DMS153 (cell line): ENCODE results near the gene OSBPL2.

Source experiments
- DNase-seq: peaks from one replicate; lab custom pipeline; 2025; lab: John Stamatoyannopoulos, UW

OSBPL2 gene

DNA sequence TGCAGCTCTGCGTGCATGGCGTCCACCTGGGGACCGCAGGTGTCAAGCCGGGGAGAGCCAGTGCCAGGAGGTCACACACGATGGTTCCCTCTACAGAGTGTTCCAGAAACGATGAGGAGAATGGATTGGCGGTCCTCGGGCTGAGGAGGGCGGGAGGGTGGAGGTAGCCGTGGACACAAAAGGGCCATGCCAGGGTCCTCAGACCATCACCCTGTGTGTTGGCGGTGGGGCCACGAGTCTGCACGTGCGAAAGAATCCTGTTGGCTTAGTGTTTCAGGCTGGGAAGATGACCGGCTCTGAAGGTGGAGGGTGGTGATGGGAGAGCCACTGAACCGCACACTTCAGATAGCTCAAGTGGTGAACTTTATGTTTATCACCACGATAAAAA is 31.9 kb upstream of the OSBPL2 start:
- DNase-seq, result no peak

DNA sequence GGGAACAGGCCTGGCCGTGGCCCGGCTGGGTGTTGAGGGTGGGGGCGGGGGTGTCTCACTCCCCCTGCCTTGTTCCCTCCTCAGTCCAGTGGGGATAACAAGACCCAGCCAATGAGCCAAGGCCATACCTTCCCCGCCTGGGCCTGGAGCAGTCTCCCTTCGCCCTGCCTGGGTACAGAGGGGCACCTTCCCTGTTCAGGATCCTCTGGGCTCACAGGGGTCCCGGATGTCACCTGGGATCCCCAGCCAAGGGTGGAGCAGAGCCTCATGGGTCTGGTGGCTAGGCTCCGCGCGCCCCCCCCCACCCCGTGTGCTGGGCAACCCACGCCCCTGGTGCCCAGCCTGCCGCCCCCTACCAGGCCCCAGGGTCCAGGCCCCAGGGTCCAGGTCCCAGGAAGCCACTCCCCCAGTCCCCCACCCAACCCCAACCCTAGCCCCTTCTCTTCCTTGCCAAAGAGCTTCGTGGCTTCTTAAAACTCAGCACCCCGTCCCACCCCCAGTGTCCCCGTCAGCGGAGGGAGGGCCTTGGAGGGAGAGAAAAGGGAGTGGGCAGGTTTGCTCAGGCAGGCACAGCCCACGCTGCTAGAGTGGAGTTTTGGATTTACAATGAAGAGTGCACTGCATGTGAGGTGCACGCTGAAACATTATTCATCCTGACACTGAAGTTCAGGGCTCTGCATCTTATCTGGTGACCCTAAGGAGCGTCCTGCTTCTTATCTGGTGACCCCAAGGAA is 30.1 kb upstream of the OSBPL2 start:
- DNase-seq, result no peak

DNA sequence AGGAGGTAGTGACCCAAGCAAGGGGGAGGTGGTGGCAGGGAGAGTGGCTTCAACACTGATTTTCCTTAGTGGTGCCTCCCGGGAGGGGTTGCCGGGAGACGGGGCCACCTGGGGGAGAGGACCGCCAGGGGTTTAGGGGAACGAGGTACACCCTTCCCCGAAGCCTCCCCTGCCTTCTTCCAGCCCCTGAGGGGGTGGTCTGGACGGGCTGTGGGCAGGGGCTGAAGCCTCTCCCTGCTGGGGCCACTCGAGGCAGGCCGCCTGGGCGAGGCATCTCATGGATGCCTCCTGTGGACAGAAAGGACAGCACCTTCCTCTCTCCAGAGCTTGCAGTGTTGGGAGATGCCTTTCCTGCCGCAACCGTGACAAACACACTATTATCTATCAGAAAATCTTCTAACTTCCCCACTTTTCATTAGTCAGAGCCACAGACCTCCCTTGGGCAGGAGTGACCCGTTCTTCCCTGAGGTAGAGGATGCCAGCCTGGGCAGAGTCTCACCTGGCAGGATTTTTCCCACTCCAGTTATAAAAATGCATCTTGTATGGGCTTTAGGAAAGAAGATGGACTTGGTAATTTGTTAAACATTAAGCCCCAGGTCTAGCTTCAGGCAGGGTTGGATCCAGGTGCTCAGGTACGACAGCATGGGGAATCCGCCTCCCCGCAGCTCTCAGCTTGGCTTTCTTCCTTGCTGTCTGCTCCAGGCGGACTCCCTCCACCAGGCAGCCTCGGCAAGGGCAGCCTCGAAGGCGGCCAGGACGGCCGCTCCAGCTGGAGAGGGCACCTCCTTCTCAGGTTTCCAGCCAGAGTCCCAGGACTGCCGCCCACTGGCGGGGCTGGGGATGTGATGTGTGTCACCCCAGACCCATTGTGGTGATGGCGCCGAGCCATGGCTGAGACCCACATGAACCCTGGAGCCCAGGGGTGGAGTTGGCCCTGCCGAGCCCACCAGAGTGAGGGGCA is 29.2 kb upstream of the OSBPL2 start:
- peak; percentile 54 for DNase-seq

DNA sequence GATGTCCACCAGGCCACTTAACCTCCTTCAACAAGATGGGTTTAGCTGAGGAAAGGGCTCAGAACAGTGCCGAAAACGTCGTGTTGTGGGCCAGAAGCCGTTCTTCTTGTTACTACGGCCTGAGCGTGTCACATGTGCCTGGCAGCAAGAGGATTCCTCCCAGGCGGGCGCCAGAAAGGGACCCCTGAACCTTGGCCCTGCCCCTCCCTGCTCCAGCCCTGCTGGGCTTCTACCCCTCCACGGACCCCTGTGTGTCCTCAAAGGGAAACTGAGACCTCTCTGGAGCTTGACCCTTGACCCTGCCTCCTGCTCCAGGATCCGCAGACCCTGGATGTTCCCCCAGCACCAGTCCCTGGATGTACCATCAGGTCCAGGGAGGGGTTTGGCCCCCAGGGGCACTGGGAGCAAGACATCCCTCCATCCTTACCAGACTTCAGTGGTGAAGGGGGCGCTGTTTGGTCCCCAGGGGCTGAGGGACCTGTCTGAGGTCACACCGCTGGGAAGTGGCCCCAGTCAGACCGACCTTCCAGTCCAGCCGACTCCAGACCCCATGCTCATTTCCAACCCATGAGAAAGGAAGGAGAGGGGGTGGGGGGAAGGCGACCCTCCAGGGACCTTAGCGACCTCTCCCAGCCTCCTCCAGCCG is 28.3 kb upstream of the OSBPL2 start:
- DNase-seq, result no peak

DNA sequence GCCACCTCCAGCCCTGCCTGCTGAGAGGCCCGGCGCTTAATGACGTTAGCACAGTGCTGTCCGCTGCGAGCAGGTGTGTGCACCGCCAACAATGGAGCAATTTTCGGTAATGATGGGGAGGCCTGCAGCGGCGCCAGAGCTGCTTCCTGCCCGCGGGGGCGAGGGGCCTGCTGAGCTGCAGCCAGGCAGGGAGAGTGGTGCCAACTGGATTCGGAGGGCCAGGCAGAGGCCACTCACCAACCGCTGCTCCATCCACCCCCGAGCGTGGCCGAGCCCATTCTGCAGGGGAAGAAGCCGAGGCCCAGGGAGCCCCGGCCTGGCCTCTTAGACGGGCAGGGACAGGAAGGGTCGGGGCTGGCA is 27.8 kb upstream of the OSBPL2 start:
- peak; percentile 66 for DNase-seq

DNA sequence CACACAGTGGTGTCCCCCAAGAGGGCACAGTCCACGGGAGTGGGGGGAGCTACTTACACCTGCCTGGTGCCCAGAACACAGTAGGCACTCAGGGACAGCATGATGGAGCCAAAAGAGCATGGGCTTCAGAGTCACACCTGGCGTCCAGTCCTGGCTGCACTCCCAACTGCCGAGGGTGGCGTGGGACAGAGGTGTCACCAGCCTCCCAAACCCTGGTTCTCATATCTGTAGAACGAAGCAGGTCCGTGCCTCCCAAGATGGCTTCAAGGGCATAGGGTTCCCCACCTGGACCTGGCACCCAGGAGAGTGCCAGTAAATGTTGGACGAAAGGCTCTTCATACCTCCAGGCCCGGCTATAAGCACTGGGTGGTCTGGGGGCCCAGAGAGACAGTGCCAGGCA is 27.1 kb upstream of the OSBPL2 start:
- DNase-seq, result no peak

DNA sequence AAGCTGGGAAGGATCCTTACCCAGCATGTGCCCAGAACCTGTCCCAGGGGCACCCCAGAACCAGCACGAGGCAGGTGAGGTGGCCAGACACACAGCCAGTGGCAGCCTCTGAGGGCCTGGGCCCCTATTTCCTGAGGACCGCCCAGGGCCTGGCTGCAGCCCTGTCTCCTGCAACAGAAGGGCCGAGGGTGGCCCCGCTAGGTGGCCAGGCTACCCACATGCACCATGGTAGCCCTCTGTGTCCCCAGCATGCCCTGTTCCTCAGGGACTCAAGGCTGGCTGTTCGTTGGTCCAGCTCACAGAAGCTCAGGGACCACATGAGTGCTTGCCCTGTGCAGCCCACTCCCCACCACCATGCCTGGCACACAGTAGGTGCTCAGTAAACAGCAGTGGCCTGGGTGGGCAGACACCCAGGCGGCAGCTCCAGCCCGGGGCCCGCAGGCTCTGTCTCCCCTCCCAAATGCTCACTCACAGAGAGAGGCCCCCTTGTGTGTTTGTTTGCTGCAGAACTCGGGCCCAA is 26.5 kb upstream of the OSBPL2 start:
- DNase-seq, result no peak

DNA sequence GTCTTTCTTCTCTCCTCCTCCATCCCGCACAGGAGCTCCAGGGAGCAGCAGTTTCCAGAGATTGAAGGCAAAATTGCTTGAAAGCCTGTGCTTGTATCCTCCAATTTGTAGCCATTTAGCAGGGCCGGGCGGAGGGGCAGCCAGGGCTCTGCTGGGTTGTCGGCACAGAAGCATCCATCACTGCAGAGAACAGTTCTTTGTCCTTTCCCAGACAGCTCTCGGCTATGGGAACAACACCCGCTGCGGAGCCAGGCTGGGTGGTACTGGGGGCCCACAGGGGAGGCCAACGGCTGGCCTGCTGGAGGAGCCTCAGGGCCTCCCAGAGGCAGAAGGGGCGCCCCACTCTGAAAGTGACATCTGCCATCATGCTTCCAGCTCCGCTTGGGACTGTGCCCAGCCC is 26.0 kb upstream of the OSBPL2 start:
- DNase-seq, result no peak

DNA sequence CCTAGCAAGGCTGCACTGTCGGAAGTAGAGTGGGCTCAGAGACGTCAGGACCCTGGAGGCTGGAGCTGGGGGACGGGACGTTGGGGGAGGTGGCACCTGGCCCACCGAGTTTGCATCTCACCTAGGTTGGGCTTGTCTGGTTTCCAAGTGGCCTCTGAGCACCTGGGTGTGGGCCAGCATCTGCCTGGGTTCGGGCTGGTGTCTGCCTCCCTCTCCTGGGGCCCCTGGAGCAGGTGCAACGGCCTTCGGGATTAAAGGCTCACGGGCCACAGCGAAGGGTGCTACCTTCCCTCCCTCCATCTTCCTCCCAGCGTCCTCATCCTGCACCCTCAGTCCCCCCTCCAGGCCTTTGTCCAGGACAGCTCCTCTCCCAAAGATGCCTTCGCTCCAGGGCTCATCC is 24.3 kb upstream of the OSBPL2 start:
- no peak for DNase-seq

DNA sequence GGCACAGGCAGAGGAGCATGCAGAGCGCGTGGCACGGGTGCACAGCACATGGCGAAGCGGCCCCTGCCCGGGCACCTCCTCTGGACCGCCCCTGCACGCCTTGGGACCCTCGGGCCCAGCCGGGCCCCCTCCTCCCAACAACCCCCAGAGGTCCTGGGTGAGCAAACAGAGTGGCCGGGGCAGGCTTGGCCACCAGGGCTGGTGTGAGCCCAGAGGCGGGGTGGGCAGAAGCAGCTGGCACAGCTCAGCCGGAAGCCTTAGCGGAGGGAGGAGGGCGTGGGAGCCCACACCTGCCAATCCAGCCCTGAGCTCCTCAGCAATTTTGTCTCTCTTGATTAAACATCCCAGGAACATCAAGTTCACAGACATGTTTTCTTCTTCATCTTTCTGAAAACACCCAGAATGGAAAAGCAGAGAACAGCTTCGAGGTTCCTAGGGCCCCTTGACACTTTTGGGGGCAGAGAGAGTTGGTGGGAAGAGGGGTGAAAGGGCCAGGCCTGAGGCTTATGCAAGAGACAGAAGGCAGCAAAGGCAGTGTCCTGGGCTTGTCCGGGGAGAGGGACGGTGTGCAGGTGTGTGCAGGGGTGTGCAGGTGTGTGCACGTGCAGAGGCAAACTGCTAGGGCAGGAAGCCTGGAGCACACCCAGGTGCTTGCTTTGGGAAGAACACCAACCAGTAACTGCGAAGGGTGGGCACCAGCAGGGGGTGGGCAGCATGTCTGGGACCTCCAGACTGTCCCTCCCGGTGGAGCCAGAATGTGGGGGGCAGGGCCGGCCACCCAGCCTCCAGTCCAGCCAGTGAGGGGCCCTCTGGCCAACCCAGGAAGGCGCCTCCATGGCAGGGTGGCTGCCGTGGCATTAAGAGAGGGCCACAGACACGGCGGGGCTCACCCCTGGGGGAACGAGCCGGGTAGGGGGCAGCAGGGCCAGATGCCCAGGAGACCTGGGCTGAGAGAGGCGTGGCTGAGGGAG is 23.0 kb upstream of the OSBPL2 start:
- DNase-seq, result no peak

DNA sequence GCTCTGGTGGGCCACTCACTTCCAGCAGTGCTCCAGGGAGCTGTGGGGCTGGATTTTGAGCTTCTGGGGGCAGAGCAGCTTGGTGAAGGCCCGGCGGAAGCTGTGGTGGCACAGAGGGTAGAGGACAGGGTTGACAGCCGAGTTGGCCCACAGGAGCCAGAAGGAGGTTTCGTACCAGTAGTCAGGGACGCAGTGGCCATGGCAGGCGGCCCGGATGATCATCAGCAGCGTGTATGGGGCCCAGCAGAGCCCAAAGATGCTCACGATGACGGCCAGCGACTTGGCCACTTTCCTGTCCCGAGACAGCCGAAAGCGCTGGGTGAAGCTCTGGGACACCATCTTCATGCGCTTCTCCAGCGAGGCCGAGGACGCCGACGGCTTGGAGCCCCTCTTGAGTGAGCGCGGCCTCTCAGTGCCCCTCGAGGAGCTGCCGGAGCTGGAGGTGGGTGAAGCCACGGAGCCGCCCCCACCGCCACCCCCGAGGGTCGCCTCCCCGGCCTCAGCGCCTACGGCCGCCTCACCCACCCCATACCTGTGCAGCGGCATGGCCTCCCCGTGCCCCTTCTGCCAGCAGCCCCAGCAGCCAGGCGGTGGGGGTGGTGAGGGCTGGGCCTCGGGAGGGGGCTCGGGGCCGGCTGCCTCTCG is 22.2 kb upstream of the OSBPL2 start:
- no peak for DNase-seq

DNA sequence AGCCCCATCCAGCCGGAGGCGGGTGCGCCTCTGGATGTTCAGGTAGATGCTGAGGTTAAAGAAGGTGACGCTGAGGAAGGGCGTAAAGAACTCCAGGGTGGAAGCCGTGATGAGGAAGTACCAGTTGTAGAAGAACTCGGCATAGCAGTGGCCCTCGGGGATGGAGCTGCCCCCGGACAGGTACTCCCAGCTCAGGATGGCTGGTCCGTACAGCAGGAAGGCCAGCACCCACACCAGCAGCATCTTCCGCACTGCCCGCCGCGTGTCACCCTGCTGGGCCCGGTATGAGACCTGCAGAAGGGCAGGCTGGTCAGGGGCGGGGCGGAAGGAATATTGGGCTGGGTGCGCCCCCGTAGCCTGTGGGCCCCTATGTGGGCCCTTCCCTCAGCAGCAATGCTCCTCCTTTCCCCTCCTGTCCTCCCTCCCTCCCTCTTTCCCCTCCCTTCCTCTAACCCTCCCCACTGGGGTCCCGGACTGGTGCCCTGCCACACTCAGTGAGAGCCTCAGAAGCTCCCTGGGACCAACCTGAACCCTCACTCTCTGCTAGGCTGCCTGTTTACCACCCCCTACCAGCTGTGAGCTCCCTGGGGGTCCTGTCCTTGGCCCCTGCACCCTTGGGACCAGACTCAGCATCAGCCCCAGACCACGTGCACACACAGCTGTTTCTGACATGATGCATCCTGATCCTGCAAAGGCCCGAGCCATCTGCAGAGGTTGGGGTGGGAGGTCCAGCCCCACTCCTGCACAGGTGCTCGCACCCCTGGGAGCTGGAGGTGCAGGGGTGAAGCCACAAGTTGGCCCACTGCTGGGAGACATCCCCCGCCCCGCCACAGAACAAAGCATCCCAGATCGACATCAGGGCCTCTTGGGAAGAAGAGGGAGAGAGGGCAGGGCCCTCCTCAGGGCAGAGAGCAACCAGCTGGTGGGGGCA is 21.4 kb upstream of the OSBPL2 start:
- no peak for DNase-seq

DNA sequence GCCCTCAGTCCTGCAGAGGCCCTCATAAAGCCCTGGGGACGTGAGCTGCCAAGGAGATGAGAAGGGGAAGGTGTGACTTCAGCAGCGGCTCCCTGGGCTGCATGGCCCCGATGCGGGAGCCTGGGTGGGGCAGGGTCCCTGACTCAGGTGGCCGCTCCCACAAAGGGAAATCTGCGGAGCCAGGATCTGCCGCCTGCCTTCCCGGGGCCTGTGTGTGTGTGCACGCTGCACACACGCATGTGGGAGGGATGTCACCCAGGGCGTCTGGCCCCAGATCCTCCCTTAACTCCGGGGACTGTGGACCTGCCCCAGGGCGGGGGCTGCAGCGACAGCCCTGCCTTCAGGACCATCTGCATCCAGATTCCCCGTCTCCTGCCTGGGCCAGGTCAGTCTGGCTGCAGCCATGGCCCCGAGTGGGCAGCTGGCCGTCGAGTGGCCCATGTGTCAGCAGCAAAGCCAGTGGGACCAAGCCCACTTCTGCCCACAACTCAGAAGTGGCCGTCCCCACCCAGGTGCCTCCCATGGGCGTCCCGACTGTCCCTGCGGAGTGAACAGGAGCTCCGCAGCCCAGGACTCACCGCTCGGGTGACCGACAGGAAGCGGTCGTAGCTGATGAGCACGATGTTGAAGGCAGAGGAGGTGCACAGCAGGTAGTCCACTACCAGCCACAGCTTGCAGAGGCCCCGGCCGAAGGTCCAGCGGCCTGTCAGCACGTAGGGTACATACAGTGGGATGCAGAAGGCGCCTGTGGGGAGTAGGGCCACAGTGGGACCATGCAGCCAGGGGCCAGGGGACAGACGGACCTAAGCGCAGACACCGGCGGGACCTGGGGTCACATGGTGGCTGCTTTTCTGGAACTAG is 20.2 kb upstream of the OSBPL2 start:
- no peak for DNase-seq

DNA sequence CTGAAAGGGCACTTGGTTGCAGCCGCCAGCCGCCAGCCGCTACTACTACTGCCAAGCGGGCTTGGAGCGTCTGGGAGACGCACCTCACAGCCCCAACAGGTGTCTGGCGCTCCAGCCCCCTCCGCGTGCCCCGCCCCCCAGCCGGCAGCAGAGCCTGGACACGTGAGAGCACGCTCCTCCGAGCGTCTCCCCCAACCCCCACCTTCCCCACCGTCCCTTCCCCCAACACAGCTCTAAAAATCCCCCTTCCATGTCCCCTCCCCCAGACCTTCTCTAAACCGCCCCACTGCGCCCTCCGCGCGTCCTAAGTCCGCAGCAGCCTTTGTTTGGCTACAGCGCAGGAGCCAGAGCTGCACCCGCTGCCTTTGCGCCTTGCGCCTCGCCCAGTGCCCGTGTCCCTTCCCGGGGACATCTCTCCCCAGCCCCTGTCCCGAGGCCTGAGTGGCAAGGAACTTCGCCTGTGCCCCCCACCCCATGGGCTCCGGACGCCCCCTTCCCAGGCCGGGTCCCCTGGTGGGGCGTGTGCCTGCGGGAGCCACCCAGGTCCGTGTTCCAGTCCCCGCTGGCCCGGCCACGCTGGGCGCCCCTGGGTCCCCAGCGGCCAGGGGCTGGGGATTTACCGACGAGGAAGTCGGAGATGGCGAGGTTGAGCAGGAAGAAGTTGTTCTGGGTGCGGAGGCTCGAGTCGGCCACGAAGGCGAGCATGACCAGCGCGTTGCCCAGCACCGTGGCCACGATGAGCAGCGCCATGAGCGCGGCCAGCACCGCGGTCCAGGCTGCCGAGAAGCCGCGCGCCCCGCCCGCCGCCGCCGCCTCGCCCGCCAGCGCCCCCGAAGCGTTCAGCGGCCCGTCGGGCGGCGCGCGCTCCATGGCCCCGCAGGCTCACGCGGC is 19.0 kb upstream of the OSBPL2 start:
- DNase-seq, result no peak

DNA sequence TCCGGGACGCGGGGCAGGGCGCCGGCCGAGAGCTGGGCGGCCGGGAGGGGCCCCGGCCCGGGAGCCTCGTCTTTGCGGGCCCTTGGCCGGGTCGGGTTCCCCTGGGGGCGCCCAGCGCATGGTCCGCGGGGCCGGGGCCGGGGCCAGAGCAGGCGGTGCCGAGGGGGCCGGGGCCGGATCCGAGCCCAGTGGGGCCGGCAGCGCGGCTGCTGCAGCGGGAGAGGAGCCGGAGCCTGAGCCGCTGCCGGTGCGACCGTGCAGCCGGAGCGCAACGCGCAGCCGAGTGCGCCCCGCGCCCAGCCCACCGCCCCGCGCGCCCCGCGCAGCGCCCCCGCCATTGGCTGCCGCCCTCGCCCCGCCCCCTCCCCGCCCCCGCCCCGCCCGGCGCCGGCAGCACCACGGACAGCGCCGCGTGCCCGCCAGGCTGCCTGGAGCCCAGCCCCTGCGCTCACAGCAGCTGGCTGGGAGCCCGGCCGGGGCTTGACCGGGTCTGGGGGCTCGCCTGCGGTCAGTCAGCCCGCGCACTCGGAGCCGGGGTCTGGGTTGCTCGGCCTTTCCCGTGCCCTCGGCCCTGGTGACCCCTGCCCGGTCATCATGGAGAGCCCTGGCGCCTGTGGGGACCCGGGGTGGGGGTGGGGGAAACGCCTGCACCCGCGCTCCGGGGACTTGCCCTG is 18.2 kb upstream of the OSBPL2 start, which contains the start of gene HRH3:
Gene HRH3, minus strand, starts transcription at position 287 of the 674 bp plus-strand sequence. CDS start 308 bp downstream, outside the sequence.
- DNase-seq, result no peak

DNA sequence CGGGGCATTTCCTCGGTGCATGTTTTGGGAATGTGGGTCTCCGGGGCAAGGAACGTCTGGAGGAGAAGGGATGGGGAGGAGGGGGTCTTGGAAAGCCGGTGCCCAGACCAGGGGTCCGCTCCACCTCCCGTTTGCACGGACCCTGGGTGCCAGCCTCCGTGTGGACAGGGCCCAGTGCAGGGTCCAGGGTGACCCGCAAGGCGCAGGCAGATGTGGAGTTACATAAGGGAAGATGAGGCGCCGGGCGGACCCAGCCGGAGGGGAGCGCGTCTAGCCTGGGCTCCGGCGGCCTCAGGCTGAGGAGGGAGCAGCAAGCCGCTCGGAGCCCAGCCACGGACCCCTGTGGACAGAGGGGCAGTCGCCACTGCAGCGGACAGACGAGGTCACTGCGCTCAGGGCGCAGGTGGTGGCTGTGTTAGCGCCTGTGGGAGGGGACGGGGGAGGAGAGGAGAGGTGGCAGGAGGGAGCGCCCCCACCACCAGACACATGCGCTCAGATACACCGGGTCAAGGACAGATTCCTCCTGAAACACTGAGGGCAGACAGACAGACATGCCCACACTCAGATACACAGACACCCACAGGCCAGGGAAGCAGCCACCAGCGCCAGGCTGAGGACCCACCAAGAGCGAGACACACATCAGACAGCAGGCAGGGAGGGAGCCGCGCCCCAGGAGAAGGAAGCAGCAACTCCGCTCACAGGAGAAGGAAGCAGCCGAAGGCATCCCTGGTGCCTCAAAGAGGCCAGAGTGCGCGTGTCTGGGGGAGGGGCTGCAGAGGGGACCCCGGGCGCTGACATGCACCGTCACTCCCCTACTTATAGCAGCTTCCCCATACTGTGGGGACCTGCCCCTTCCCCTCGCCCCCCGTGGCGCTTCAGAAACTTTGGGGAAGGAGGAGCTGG is 17.4 kb upstream of the OSBPL2 start:
- no peak for DNase-seq
